Uterus (tissue), 2 donors: ENCODE measurements around the gene PLXND1.

Experiments used
- POLR2A ChIP-seq, 2 donors: fragments of 450-650 bp; IDR thresholded peaks; one replicate each; pipeline ENCODE4 v1.6.1; 2016; ENCODE audit warnings: antibody characterized with exemption in 2 of 2, mild to moderate bottlenecking in 1 of 2, moderate library complexity in 1 of 2
- TF ChIP-seq, protein P1 (sequence below), 4 experiments: fragments of 200-600 bp in 2 of 4; fragments of 450-650 bp in 2 of 4; sonication (generic) in 2 of 4; IDR thresholded peaks; one replicate each; pipeline ENCODE4 v1.5.1; 2016 to 2019; ENCODE audit warnings: antibody characterized with exemption in 4 of 4, mild to moderate bottlenecking in 2 of 4, moderate library complexity in 1 of 4

- TF ChIP-seq, protein P1, sequence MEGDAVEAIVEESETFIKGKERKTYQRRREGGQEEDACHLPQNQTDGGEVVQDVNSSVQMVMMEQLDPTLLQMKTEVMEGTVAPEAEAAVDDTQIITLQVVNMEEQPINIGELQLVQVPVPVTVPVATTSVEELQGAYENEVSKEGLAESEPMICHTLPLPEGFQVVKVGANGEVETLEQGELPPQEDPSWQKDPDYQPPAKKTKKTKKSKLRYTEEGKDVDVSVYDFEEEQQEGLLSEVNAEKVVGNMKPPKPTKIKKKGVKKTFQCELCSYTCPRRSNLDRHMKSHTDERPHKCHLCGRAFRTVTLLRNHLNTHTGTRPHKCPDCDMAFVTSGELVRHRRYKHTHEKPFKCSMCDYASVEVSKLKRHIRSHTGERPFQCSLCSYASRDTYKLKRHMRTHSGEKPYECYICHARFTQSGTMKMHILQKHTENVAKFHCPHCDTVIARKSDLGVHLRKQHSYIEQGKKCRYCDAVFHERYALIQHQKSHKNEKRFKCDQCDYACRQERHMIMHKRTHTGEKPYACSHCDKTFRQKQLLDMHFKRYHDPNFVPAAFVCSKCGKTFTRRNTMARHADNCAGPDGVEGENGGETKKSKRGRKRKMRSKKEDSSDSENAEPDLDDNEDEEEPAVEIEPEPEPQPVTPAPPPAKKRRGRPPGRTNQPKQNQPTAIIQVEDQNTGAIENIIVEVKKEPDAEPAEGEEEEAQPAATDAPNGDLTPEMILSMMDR (IDR thresholded peaks at IDR 0.05), result no peak
- TF ChIP-seq POLR2A (IDR thresholded peaks at IDR 0.05), result no peak
These were observed 18.8 kb downstream of the PLXND1 start for GRCh38 chr3:129587566-129588210.
